WTC11 (cell line): ENCODE results near the gene CDC16. TPM values are rescaled to one million over a fixed set of nuclear protein-coding genes. Genes with fewer than 3 reads are reported as not detected.
A peak's percentile ranks its signal among the peaks of the same experiment; 100 is the strongest.

Experiments
- ESRRA ChIP-seq: sonication (generic); formaldehyde crosslinking; IDR thresholded peaks from 2 replicates; pipeline ENCODE4 v1.8.1; 2022; ENCODE audit warnings: mild to moderate bottlenecking, missing genetic modification reagents, borderline replicate concordance
- ETV6 ChIP-seq: sonication (generic); formaldehyde crosslinking; IDR thresholded peaks from 2 replicates; pipeline ENCODE4 v1.8.1; 2022; ENCODE audit warnings: mild to moderate bottlenecking, missing genetic modification reagents
- FOXK1 ChIP-seq: sonication (generic); formaldehyde crosslinking; IDR thresholded peaks from 2 replicates; pipeline ENCODE4 v1.8.0; 2022; ENCODE audit warnings: mild to moderate bottlenecking, moderate library complexity, missing genetic modification reagents
- FOXP1 ChIP-seq: sonication (generic); formaldehyde crosslinking; IDR thresholded peaks from 2 replicates; pipeline ENCODE4 v1.8.0; 2022; ENCODE audit warnings: missing genetic modification reagents, mild to moderate bottlenecking, moderate library complexity, borderline replicate concordance
- GRHL2 ChIP-seq: fragments of 250-450 bp; sonication (Bioruptor Pico); IDR thresholded peaks from 2 replicates; pipeline ENCODE4 v1.8.0; 2022; ENCODE audit warnings: mild to moderate bottlenecking, moderate library complexity; ENCODE audit not compliant: insufficient replicate concordance, severe bottlenecking
- JUN ChIP-seq: sonication (generic); formaldehyde crosslinking; IDR thresholded peaks from 2 replicates; pipeline ENCODE4 v1.8.0; 2023; ENCODE audit warnings: mild to moderate bottlenecking, missing genetic modification reagents
- NR1H2 ChIP-seq: sonication (generic); formaldehyde crosslinking; IDR thresholded peaks from 2 replicates; pipeline ENCODE4 v1.9.0; 2021; ENCODE audit warnings: mild to moderate bottlenecking, moderate library complexity, missing genetic modification reagents
- total RNA-seq: library from RNA; stranded (reverse); gene quantifications from 3 replicates; pipeline ENCODE4 v1.2.3, GENCODE V29; 2021
- TF ChIP-seq, protein P1 (sequence below): sonication (generic); formaldehyde crosslinking; IDR thresholded peaks from 2 replicates; pipeline ENCODE4 v1.8.1; 2023; ENCODE audit warnings: mild to moderate bottlenecking, missing genetic modification reagents, moderate library complexity
- TF ChIP-seq, protein P2 (sequence below): sonication (generic); formaldehyde crosslinking; conservative IDR thresholded peaks from 2 replicates; pipeline ENCODE4 v1.8.1; 2022; ENCODE audit warnings: mild to moderate bottlenecking, missing genetic modification reagents
- TF ChIP-seq, protein P3 (sequence below): sonication (generic); formaldehyde crosslinking; IDR thresholded peaks from 2 replicates; pipeline ENCODE4 v1.8.0; 2023; ENCODE audit warnings: missing genetic modification reagents, mild to moderate bottlenecking, borderline replicate concordance
- TF ChIP-seq, protein P4 (sequence below): sonication (generic); formaldehyde crosslinking; IDR thresholded peaks from 2 replicates; pipeline ENCODE4 v1.8.1; 2023; ENCODE audit warnings: mild to moderate bottlenecking, missing genetic modification reagents, borderline replicate concordance
- TF ChIP-seq, protein P5 (sequence below): sonication (generic); formaldehyde crosslinking; IDR thresholded peaks from 2 replicates; pipeline ENCODE4 v1.8.0; 2022; ENCODE audit warnings: missing genetic modification reagents
- TF ChIP-seq, protein P6 (sequence below): fragments of 200-600 bp; IDR thresholded peaks from 2 replicates; pipeline ENCODE4 v1.8.0; 2022; ENCODE audit warnings: antibody characterized with exemption
- TF ChIP-seq, protein P7 (sequence below): sonication (generic); formaldehyde crosslinking; conservative IDR thresholded peaks from 2 replicates; pipeline ENCODE4 v1.8.1; 2023; ENCODE audit warnings: mild to moderate bottlenecking, low read depth, missing genetic modification reagents, moderate library complexity

Gene CDC16
- total RNA-seq, 1 experiment from 2014 or later: 73.5 TPM

DNA sequence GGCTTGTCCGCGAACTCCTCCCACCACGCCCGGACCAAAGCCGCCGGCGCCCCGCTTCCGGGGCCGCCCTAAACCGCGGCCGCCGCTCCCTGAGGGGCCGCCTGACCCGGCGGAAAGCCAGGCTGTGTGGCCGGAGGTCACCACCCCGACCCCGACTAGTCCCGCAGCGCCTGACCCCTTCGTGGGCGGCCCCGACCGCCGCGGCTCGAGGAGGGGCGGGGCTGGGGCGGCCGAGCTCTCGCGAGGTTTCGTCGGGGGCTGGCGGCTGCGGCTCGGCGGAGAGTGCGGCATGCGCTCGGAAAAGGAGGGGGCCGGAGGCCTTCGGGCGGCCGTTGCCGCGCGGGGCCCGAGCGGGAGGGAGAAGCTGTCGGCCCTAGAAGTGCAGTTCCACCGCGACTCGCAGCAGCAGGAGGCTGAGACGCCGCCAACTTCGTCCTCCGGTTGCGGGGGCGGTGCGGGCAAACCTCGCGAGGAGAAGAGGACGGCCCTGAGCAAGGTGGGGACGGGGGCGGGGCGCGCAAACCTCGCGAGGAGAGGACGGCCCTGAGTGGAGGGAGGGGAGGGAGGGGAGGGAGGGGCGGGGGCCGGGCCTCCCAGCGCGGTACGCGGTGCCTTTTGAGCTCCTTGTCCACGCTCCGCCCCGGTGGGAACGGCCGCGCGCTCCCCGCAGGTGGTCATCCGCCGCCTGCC is 46.8 kb downstream of the CDC16 start, which contains the start of gene UPF3A (continued):
- TF ChIP-seq, protein P1, sequence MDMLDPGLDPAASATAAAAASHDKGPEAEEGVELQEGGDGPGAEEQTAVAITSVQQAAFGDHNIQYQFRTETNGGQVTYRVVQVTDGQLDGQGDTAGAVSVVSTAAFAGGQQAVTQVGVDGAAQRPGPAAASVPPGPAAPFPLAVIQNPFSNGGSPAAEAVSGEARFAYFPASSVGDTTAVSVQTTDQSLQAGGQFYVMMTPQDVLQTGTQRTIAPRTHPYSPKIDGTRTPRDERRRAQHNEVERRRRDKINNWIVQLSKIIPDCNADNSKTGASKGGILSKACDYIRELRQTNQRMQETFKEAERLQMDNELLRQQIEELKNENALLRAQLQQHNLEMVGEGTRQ (CRISPR knock-in tag): peak; percentile 16; the same call in 1 of the 2 replicates
- TF ChIP-seq NR1H2 (no peak), ESRRA (CRISPR knock-in tag) (peak; percentile 76; the same call in 1 of the 2 replicates), GRHL2 (no peak), ETV6 (peak; percentile 64; the same call in 1 of the 2 replicates), FOXK1 (CRISPR knock-in tag) (peak; percentile 27; the same call in 1 of the 2 replicates), JUN (CRISPR knock-in tag) (0 out of 2 replicates have a peak, but pooled peaks have one; percentile 47), FOXP1 (peak; percentile 86; the same call in 1 of the 2 replicates)
- TF ChIP-seq, protein P2, sequence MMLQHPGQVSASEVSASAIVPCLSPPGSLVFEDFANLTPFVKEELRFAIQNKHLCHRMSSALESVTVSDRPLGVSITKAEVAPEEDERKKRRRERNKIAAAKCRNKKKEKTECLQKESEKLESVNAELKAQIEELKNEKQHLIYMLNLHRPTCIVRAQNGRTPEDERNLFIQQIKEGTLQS (CRISPR knock-in tag): no peak
- TF ChIP-seq, protein P3, sequence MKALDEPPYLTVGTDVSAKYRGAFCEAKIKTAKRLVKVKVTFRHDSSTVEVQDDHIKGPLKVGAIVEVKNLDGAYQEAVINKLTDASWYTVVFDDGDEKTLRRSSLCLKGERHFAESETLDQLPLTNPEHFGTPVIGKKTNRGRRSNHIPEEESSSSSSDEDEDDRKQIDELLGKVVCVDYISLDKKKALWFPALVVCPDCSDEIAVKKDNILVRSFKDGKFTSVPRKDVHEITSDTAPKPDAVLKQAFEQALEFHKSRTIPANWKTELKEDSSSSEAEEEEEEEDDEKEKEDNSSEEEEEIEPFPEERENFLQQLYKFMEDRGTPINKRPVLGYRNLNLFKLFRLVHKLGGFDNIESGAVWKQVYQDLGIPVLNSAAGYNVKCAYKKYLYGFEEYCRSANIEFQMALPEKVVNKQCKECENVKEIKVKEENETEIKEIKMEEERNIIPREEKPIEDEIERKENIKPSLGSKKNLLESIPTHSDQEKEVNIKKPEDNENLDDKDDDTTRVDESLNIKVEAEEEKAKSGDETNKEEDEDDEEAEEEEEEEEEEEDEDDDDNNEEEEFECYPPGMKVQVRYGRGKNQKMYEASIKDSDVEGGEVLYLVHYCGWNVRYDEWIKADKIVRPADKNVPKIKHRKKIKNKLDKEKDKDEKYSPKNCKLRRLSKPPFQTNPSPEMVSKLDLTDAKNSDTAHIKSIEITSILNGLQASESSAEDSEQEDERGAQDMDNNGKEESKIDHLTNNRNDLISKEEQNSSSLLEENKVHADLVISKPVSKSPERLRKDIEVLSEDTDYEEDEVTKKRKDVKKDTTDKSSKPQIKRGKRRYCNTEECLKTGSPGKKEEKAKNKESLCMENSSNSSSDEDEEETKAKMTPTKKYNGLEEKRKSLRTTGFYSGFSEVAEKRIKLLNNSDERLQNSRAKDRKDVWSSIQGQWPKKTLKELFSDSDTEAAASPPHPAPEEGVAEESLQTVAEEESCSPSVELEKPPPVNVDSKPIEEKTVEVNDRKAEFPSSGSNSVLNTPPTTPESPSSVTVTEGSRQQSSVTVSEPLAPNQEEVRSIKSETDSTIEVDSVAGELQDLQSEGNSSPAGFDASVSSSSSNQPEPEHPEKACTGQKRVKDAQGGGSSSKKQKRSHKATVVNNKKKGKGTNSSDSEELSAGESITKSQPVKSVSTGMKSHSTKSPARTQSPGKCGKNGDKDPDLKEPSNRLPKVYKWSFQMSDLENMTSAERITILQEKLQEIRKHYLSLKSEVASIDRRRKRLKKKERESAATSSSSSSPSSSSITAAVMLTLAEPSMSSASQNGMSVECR (CRISPR knock-in tag): peak; percentile 75; the same call in 1 of the 2 replicates
- TF ChIP-seq, protein P4, sequence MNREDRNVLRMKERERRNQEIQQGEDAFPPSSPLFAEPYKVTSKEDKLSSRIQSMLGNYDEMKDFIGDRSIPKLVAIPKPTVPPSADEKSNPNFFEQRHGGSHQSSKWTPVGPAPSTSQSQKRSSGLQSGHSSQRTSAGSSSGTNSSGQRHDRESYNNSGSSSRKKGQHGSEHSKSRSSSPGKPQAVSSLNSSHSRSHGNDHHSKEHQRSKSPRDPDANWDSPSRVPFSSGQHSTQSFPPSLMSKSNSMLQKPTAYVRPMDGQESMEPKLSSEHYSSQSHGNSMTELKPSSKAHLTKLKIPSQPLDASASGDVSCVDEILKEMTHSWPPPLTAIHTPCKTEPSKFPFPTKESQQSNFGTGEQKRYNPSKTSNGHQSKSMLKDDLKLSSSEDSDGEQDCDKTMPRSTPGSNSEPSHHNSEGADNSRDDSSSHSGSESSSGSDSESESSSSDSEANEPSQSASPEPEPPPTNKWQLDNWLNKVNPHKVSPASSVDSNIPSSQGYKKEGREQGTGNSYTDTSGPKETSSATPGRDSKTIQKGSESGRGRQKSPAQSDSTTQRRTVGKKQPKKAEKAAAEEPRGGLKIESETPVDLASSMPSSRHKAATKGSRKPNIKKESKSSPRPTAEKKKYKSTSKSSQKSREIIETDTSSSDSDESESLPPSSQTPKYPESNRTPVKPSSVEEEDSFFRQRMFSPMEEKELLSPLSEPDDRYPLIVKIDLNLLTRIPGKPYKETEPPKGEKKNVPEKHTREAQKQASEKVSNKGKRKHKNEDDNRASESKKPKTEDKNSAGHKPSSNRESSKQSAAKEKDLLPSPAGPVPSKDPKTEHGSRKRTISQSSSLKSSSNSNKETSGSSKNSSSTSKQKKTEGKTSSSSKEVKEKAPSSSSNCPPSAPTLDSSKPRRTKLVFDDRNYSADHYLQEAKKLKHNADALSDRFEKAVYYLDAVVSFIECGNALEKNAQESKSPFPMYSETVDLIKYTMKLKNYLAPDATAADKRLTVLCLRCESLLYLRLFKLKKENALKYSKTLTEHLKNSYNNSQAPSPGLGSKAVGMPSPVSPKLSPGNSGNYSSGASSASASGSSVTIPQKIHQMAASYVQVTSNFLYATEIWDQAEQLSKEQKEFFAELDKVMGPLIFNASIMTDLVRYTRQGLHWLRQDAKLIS: no peak
- TF ChIP-seq, protein P5, sequence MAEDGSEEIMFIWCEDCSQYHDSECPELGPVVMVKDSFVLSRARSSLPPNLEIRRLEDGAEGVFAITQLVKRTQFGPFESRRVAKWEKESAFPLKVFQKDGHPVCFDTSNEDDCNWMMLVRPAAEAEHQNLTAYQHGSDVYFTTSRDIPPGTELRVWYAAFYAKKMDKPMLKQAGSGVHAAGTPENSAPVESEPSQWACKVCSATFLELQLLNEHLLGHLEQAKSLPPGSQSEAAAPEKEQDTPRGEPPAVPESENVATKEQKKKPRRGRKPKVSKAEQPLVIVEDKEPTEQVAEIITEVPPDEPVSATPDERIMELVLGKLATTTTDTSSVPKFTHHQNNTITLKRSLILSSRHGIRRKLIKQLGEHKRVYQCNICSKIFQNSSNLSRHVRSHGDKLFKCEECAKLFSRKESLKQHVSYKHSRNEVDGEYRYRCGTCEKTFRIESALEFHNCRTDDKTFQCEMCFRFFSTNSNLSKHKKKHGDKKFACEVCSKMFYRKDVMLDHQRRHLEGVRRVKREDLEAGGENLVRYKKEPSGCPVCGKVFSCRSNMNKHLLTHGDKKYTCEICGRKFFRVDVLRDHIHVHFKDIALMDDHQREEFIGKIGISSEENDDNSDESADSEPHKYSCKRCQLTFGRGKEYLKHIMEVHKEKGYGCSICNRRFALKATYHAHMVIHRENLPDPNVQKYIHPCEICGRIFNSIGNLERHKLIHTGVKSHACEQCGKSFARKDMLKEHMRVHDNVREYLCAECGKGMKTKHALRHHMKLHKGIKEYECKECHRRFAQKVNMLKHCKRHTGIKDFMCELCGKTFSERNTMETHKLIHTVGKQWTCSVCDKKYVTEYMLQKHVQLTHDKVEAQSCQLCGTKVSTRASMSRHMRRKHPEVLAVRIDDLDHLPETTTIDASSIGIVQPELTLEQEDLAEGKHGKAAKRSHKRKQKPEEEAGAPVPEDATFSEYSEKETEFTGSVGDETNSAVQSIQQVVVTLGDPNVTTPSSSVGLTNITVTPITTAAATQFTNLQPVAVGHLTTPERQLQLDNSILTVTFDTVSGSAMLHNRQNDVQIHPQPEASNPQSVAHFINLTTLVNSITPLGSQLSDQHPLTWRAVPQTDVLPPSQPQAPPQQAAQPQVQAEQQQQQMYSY (CRISPR knock-in tag): no peak
- TF ChIP-seq, protein P6, sequence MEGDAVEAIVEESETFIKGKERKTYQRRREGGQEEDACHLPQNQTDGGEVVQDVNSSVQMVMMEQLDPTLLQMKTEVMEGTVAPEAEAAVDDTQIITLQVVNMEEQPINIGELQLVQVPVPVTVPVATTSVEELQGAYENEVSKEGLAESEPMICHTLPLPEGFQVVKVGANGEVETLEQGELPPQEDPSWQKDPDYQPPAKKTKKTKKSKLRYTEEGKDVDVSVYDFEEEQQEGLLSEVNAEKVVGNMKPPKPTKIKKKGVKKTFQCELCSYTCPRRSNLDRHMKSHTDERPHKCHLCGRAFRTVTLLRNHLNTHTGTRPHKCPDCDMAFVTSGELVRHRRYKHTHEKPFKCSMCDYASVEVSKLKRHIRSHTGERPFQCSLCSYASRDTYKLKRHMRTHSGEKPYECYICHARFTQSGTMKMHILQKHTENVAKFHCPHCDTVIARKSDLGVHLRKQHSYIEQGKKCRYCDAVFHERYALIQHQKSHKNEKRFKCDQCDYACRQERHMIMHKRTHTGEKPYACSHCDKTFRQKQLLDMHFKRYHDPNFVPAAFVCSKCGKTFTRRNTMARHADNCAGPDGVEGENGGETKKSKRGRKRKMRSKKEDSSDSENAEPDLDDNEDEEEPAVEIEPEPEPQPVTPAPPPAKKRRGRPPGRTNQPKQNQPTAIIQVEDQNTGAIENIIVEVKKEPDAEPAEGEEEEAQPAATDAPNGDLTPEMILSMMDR: no peak
- TF ChIP-seq, protein P7, sequence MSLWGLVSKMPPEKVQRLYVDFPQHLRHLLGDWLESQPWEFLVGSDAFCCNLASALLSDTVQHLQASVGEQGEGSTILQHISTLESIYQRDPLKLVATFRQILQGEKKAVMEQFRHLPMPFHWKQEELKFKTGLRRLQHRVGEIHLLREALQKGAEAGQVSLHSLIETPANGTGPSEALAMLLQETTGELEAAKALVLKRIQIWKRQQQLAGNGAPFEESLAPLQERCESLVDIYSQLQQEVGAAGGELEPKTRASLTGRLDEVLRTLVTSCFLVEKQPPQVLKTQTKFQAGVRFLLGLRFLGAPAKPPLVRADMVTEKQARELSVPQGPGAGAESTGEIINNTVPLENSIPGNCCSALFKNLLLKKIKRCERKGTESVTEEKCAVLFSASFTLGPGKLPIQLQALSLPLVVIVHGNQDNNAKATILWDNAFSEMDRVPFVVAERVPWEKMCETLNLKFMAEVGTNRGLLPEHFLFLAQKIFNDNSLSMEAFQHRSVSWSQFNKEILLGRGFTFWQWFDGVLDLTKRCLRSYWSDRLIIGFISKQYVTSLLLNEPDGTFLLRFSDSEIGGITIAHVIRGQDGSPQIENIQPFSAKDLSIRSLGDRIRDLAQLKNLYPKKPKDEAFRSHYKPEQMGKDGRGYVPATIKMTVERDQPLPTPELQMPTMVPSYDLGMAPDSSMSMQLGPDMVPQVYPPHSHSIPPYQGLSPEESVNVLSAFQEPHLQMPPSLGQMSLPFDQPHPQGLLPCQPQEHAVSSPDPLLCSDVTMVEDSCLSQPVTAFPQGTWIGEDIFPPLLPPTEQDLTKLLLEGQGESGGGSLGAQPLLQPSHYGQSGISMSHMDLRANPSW: no peak
- TF ChIP-seq, all 79 proteins: peak for 31
